Measurements from ENCODE around the gene IL21. TPM values are rescaled to one million over a fixed set of nuclear protein-coding genes. Genes with fewer than 3 reads are reported as not detected.

The IL21 gene
- total RNA-seq, 1 experiment from 2014 or later: not detected

DNA sequence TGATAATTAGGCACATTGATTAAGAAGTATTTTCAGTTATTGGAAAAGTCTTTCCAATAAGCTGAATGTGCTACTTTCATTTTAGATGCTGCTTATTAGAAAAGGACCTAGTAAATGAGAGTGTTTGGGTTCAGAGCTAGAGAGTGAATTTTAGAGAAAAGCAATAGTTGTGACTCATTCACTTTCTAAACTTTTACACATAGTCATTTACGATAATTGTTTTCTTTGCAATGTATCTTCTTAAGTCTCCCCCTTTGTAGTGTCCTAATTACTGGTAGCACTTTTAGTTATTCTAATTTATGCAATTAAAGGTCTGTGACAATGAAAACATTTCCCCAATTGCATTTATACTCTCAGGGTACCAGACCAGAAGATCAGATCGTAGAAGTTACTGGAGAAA lies 1.3 kb downstream of the IL21 start:
- Mint-ChIP-seq H3K27ac (no peak overlapping the region), H3K9me3 (no peaks in the 10 kb centered on the region), H3K4me3 (no peak overlapping the region), H3K36me3 (no peaks in the 10 kb centered on the region), H3K4me1 (peaks cover 23% of the 10 kb centered on the region), H3K27me3 (ENCODE audit: low read depth) (no peaks in the 10 kb centered on the region)
- CTCF ChIA-PET: no interaction called here
- DNase-seq (ENCODE audit: low spot score) (no peak), ATAC-seq (no peak)
- TF ChIP-seq MYBL2 (CRISPR knock-in tag; IDR thresholded peaks at IDR 0.05) (no peak), PRRX2 (CRISPR knock-in tag; IDR thresholded peaks at IDR 0.05) (no peak), SOX15 (CRISPR knock-in tag; IDR thresholded peaks at IDR 0.05) (no peak), NR3C1 (CRISPR knock-in tag; conservative IDR thresholded peaks at IDR 0.05; ENCODE audit: low read depth) (no peak), ZNF396 (CRISPR knock-in tag; IDR thresholded peaks at IDR 0.05; ENCODE audit: borderline replicate concordance) (no peak), IRF2 (CRISPR knock-in tag; IDR thresholded peaks at IDR 0.05; ENCODE audit: borderline replicate concordance, low read depth) (no peak), ZNF263 (CRISPR knock-in tag; IDR thresholded peaks at IDR 0.05; ENCODE audit: low read depth) (no peak), RELA (CRISPR knock-in tag; IDR thresholded peaks at IDR 0.05; ENCODE audit: borderline replicate concordance) (no peak), NFATC4 (CRISPR knock-in tag; IDR thresholded peaks at IDR 0.05) (no peak), RORB (CRISPR knock-in tag; IDR thresholded peaks at IDR 0.05) (no peak), SMAD4 (CRISPR knock-in tag; IDR thresholded peaks at IDR 0.05) (no peak), ATF1 (CRISPR knock-in tag; IDR thresholded peaks at IDR 0.05) (no peak)
- TF ChIP-seq, protein P1, sequence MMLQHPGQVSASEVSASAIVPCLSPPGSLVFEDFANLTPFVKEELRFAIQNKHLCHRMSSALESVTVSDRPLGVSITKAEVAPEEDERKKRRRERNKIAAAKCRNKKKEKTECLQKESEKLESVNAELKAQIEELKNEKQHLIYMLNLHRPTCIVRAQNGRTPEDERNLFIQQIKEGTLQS (CRISPR knock-in tag; conservative IDR thresholded peaks at IDR 0.05): no peak
- TF ChIP-seq, protein P2, sequence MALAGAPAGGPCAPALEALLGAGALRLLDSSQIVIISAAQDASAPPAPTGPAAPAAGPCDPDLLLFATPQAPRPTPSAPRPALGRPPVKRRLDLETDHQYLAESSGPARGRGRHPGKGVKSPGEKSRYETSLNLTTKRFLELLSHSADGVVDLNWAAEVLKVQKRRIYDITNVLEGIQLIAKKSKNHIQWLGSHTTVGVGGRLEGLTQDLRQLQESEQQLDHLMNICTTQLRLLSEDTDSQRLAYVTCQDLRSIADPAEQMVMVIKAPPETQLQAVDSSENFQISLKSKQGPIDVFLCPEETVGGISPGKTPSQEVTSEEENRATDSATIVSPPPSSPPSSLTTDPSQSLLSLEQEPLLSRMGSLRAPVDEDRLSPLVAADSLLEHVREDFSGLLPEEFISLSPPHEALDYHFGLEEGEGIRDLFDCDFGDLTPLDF (CRISPR knock-in tag; IDR thresholded peaks at IDR 0.05): no peak
- TF ChIP-seq, protein P3, sequence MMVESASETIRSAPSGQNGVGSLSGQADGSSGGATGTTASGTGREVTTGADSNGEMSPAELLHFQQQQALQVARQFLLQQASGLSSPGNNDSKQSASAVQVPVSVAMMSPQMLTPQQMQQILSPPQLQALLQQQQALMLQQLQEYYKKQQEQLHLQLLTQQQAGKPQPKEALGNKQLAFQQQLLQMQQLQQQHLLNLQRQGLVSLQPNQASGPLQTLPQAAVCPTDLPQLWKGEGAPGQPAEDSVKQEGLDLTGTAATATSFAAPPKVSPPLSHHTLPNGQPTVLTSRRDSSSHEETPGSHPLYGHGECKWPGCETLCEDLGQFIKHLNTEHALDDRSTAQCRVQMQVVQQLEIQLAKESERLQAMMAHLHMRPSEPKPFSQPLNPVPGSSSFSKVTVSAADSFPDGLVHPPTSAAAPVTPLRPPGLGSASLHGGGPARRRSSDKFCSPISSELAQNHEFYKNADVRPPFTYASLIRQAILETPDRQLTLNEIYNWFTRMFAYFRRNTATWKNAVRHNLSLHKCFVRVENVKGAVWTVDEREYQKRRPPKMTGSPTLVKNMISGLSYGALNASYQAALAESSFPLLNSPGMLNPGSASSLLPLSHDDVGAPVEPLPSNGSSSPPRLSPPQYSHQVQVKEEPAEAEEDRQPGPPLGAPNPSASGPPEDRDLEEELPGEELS (CRISPR knock-in tag; IDR thresholded peaks at IDR 0.05): no peak
- TF ChIP-seq, protein P4, sequence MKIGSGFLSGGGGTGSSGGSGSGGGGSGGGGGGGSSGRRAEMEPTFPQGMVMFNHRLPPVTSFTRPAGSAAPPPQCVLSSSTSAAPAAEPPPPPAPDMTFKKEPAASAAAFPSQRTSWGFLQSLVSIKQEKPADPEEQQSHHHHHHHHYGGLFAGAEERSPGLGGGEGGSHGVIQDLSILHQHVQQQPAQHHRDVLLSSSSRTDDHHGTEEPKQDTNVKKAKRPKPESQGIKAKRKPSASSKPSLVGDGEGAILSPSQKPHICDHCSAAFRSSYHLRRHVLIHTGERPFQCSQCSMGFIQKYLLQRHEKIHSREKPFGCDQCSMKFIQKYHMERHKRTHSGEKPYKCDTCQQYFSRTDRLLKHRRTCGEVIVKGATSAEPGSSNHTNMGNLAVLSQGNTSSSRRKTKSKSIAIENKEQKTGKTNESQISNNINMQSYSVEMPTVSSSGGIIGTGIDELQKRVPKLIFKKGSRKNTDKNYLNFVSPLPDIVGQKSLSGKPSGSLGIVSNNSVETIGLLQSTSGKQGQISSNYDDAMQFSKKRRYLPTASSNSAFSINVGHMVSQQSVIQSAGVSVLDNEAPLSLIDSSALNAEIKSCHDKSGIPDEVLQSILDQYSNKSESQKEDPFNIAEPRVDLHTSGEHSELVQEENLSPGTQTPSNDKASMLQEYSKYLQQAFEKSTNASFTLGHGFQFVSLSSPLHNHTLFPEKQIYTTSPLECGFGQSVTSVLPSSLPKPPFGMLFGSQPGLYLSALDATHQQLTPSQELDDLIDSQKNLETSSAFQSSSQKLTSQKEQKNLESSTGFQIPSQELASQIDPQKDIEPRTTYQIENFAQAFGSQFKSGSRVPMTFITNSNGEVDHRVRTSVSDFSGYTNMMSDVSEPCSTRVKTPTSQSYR (CRISPR knock-in tag; IDR thresholded peaks at IDR 0.05): no peak
- TF ChIP-seq, protein P5, sequence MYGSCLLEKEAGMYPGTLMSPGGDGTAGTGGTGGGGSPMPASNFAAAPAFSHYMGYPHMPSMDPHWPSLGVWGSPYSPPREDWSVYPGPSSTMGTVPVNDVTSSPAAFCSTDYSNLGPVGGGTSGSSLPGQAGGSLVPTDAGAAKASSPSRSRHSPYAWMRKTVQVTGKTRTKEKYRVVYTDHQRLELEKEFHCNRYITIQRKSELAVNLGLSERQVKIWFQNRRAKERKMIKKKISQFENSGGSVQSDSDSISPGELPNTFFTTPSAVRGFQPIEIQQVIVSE (CRISPR knock-in tag; IDR thresholded peaks at IDR 0.05; ENCODE audit: borderline replicate concordance): no peak
- TF ChIP-seq, protein P6, sequence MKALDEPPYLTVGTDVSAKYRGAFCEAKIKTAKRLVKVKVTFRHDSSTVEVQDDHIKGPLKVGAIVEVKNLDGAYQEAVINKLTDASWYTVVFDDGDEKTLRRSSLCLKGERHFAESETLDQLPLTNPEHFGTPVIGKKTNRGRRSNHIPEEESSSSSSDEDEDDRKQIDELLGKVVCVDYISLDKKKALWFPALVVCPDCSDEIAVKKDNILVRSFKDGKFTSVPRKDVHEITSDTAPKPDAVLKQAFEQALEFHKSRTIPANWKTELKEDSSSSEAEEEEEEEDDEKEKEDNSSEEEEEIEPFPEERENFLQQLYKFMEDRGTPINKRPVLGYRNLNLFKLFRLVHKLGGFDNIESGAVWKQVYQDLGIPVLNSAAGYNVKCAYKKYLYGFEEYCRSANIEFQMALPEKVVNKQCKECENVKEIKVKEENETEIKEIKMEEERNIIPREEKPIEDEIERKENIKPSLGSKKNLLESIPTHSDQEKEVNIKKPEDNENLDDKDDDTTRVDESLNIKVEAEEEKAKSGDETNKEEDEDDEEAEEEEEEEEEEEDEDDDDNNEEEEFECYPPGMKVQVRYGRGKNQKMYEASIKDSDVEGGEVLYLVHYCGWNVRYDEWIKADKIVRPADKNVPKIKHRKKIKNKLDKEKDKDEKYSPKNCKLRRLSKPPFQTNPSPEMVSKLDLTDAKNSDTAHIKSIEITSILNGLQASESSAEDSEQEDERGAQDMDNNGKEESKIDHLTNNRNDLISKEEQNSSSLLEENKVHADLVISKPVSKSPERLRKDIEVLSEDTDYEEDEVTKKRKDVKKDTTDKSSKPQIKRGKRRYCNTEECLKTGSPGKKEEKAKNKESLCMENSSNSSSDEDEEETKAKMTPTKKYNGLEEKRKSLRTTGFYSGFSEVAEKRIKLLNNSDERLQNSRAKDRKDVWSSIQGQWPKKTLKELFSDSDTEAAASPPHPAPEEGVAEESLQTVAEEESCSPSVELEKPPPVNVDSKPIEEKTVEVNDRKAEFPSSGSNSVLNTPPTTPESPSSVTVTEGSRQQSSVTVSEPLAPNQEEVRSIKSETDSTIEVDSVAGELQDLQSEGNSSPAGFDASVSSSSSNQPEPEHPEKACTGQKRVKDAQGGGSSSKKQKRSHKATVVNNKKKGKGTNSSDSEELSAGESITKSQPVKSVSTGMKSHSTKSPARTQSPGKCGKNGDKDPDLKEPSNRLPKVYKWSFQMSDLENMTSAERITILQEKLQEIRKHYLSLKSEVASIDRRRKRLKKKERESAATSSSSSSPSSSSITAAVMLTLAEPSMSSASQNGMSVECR (CRISPR knock-in tag; IDR thresholded peaks at IDR 0.05; ENCODE audit: borderline replicate concordance): no peak
- POLR2A ChIA-PET: no interaction called here
